Measurements from ENCODE around the gene BUB1B.
"Not testable (repeated sequence)": the region's sequence is repeated elsewhere in the genome, so short reads cannot be mapped to it uniquely, and the experiment has no call there.

BUB1B gene, protein sequence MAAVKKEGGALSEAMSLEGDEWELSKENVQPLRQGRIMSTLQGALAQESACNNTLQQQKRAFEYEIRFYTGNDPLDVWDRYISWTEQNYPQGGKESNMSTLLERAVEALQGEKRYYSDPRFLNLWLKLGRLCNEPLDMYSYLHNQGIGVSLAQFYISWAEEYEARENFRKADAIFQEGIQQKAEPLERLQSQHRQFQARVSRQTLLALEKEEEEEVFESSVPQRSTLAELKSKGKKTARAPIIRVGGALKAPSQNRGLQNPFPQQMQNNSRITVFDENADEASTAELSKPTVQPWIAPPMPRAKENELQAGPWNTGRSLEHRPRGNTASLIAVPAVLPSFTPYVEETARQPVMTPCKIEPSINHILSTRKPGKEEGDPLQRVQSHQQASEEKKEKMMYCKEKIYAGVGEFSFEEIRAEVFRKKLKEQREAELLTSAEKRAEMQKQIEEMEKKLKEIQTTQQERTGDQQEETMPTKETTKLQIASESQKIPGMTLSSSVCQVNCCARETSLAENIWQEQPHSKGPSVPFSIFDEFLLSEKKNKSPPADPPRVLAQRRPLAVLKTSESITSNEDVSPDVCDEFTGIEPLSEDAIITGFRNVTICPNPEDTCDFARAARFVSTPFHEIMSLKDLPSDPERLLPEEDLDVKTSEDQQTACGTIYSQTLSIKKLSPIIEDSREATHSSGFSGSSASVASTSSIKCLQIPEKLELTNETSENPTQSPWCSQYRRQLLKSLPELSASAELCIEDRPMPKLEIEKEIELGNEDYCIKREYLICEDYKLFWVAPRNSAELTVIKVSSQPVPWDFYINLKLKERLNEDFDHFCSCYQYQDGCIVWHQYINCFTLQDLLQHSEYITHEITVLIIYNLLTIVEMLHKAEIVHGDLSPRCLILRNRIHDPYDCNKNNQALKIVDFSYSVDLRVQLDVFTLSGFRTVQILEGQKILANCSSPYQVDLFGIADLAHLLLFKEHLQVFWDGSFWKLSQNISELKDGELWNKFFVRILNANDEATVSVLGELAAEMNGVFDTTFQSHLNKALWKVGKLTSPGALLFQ

GRCh38 chr15:40160689-40161688 is at the start of gene BUB1B:
BUB1B (plus strand) TSS chr15:40161069; CDS start chr15:40161221, 152 bp downstream.
- H3K27me3 Mint-ChIP-seq: no peaks in the 10 kb centered on the region
- peak; percentile 99 for ATAC-seq
- no peaks in the 10 kb centered on the region for H3K9me3 Mint-ChIP-seq
- peak; percentile 89 to 94 for DNase-seq
- H3K4me1 Mint-ChIP-seq: peaks cover 10% of the 10 kb centered on the region
- H3K4me3 Mint-ChIP-seq: no peak within 1 kb of the TSS
- H3K27ac Mint-ChIP-seq: no peak within 1 kb of the TSS

GRCh38 chr15:40111888-40112287 is 49.0 kb upstream of the BUB1B start:
- DNase-seq (no peak), ATAC-seq (no peak)
- Mint-ChIP-seq H3K4me3 (no peak overlapping the region), H3K9me3 (peaks cover 0 to 5% of the 10 kb centered on the region in 2 donors), H3K27ac (no peak overlapping the region), H3K27me3 (peaks cover 30% of the 10 kb centered on the region), H3K4me1 (peaks cover 46% of the 10 kb centered on the region)

- no peak overlapping the region for H3K27ac Mint-ChIP-seq
- DNase-seq (no peak), ATAC-seq (no peak)
- H3K4me3 Mint-ChIP-seq: no peak overlapping the region
- peaks cover 39% of the 10 kb centered on the region for H3K4me1 Mint-ChIP-seq
- H3K27me3 Mint-ChIP-seq: peaks cover 33% of the 10 kb centered on the region
- H3K9me3 Mint-ChIP-seq: peaks cover 0 to 8% of the 10 kb centered on the region in 2 donors
Observed at GRCh38 chr15:40112789-40113188, 48.1 kb upstream of the BUB1B start.

- Mint-ChIP-seq H3K27ac (peak overlapping the region in 1 of 2 donors; percentile 44), H3K27me3 (peaks cover 30% of the 10 kb centered on the region), H3K4me3 (no peak overlapping the region), H3K4me1 (peaks cover 32% of the 10 kb centered on the region), H3K9me3 (peaks cover 0 to 8% of the 10 kb centered on the region in 2 donors)
- ATAC-seq (no peak), DNase-seq (no peak)
Observed at GRCh38 chr15:40114218-40114617, 46.7 kb upstream of the BUB1B start.

- not testable (repeated sequence) for DNase-seq, H3K4me3 Mint-ChIP-seq, ATAC-seq, H3K9me3 Mint-ChIP-seq
- peaks cover 28% of the 10 kb centered on the region for H3K4me1 Mint-ChIP-seq
- H3K27me3 Mint-ChIP-seq: peaks cover 25% of the 10 kb centered on the region
- peak overlapping the region in 1 of 2 donors; percentile 60 for H3K27ac Mint-ChIP-seq
Observed at GRCh38 chr15:40115106-40115505, 45.8 kb upstream of the BUB1B start.

DNA sequence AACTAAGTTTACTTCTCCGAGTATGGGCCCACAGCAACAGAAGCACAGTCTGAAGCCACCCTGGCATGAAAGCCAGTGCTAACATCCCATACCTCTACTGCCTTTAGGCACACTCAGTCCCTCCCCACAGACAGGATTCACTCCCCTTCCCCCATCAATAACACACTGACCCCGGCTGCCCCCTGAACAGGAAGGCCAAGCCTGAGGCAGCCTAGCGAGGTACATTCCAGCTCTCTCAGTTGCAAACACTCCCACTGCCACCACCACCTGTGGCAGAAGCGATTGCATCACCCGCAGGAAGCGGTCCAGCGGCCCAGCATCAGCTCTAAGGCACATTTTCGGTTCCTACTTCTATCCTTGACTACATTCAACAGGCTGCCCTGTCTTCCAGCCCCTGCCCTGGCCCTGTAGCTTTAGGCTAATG is 45.2 kb upstream of the BUB1B start:
- Mint-ChIP-seq H3K27me3 (peaks cover 25% of the 10 kb centered on the region), H3K4me3 (peak overlapping the region; percentile 68 to 69), H3K27ac (peak overlapping the region; percentile 95 to 97), H3K4me1 (peaks cover 28% of the 10 kb centered on the region), H3K9me3 (peaks cover 0 to 8% of the 10 kb centered on the region in 2 donors)
- peak; percentile 96 for ATAC-seq
- DNase-seq: peak; percentile 65 to 80

DNA sequence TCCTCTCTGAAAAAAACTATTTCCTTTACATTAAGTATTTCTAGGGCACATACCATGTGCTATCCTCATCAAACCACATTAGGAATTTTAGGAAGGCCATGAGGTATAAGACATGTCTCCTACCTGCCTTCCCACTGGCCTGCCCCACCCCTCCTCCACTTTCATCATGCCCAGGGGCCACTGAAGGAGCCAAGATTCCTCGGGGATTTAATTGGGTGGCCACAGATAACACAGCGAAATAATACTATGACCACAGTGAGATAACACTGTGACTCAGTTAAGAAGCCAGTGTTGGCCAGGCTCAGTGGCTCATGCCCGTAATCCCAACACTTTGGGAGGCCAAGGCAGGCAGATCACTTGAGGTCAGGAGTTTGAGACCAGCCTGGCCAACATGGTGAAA is 42.4 kb upstream of the BUB1B start:
- no peak overlapping the region for H3K4me3 Mint-ChIP-seq
- no peak overlapping the region for H3K27ac Mint-ChIP-seq
- ATAC-seq (no peak), DNase-seq (no peak)
- peaks cover 28% of the 10 kb centered on the region for H3K4me1 Mint-ChIP-seq
- peaks cover 8% of the 10 kb centered on the region for H3K27me3 Mint-ChIP-seq
- peaks cover 0 to 8% of the 10 kb centered on the region in 2 donors for H3K9me3 Mint-ChIP-seq

- DNase-seq: no peak
Observed at GRCh38 chr15:40121911-40122638, 38.8 kb upstream of the BUB1B start.

DNA sequence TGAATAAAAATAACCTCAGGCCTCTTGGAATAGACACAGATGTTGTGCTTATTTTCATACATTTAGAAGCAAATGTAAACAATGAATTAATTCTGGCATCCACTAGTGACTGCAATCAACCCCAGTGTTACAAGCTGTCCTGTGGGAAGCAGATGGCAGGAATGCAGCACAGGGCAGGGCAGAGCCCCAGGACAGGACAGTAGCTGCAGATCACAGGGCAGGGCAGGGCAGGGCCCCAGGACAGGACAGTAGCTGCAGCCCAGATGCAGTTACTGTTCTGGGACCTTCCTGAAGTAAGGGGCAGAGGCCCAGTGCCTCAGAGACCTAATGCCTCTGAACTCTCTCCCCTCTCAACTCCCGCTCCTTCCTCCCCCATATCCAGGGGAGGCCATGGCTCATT is 37.9 kb upstream of the BUB1B start:
- H3K4me3 Mint-ChIP-seq, ATAC-seq, H3K4me1 Mint-ChIP-seq, H3K27me3 Mint-ChIP-seq, H3K27ac Mint-ChIP-seq, DNase-seq, H3K9me3 Mint-ChIP-seq: not testable (repeated sequence)

More at GRCh38 chr15:40121911-40122638, 38.8 kb upstream of the BUB1B start:
- peaks cover under 1% of the 10 kb centered on the region for H3K27me3 Mint-ChIP-seq
- H3K9me3 Mint-ChIP-seq: peaks cover 0 to under 1% of the 10 kb centered on the region in 2 donors
- no peak overlapping the region for H3K4me3 Mint-ChIP-seq
- no peak overlapping the region for H3K27ac Mint-ChIP-seq
- peaks cover under 1% of the 10 kb centered on the region for H3K4me1 Mint-ChIP-seq
- no peak for ATAC-seq

DNA sequence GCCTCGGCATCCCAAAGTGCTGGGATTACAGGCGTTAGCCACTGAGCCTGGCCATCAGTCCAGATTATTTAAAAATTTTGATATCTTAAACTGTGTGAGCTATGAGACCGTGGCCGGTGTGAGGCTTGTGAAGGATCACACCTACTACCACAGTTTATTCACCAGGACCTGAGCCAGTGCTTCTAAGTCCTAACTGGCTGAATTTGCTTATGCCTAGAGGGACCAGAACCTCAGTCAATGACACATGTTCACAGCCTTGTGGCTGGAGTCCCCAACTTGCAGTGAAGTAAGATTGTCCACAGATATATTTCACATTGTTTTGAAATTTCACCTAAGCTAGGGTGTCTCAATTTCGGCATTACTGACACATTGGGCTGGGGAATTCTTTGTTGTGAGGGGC is 37.0 kb upstream of the BUB1B start:
- H3K9me3 Mint-ChIP-seq, H3K27ac Mint-ChIP-seq, ATAC-seq: not testable (repeated sequence)

DNA sequence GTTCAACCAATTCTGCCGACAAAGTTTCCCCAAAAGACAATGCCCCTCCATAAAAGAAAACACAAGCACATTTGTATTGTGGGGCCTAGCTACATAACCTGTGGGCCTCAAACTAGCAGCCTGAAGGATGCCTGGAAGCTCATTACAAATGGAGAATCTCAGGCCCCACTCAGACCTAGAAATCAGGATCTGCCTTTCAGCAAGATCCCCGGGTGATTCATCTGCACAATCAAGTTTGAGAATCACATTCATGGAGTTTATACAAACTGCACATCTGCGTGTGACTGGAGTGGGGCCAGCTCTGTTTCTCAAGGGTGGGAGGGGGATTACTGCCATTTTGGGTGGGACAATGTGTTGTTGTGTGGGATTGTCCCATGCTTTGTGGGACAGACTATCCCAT is 36.5 kb upstream of the BUB1B start:
- not testable (repeated sequence) for H3K27me3 Mint-ChIP-seq, ATAC-seq

More for the DNA sequence above, 37.0 kb upstream of the BUB1B start:
- DNase-seq, H3K4me3 Mint-ChIP-seq, H3K4me1 Mint-ChIP-seq, H3K27me3 Mint-ChIP-seq: not testable (repeated sequence)

GRCh38 chr15:40124807-40125285 is 36.0 kb upstream of the BUB1B start:
- H3K27ac Mint-ChIP-seq, H3K4me3 Mint-ChIP-seq, DNase-seq, H3K27me3 Mint-ChIP-seq, H3K9me3 Mint-ChIP-seq, ATAC-seq, H3K4me1 Mint-ChIP-seq: not testable (repeated sequence)

More for the DNA sequence above, 36.5 kb upstream of the BUB1B start:
- H3K4me3 Mint-ChIP-seq, DNase-seq, H3K27ac Mint-ChIP-seq, H3K4me1 Mint-ChIP-seq, H3K9me3 Mint-ChIP-seq: not testable (repeated sequence)

DNA sequence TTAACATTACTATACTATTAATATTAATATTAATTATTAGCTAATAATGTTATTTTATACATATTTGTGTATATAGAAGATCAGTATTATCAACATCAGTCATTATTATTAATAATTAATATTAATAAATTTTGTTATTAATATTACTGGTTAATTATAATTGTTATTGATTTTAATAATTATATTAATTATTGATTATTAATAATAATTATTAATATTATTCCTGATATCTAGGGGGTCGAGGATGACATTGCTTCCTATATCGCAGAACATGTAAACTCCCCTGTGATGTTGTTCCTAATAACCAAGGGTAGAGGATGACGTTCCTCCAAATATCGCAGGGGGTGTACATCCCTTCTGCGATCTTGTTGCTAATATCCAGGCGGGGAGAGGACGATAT is 34.9 kb upstream of the BUB1B start:
- no peaks in the 10 kb centered on the region for H3K9me3 Mint-ChIP-seq
- no peak overlapping the region for H3K27ac Mint-ChIP-seq
- peaks cover 6% of the 10 kb centered on the region for H3K27me3 Mint-ChIP-seq
- no peak for DNase-seq
- no peaks in the 10 kb centered on the region for H3K4me1 Mint-ChIP-seq
- no peak overlapping the region for H3K4me3 Mint-ChIP-seq
- ATAC-seq: no peak

Data from stimulated activated naive CD8-positive, alpha-beta T cell treated with anti-CD3 and anti-CD28 coated beads, Interleukin-15, amount 100 ng/mL, for 72 hours (primary cell).